K562 (cell line): ENCODE results near the gene ARHGEF17. TPM values are rescaled to one million over a fixed set of nuclear protein-coding genes. Genes with fewer than 3 reads are reported as not detected.

Experiments used
- ARID2 ChIP-seq: fragments of 450-650 bp; IDR thresholded peaks from 2 replicates; pipeline ENCODE4 v1.6.1; 2017; ENCODE audit warnings: antibody characterized with exemption, mild to moderate bottlenecking
- BRD9 ChIP-seq: fragments of 450-650 bp; IDR thresholded peaks from 2 replicates; pipeline ENCODE4 v1.6.1; 2018; ENCODE audit warnings: low read depth; ENCODE audit not compliant: partially characterized antibody
- C11orf30 ChIP-seq: fragments of 450-650 bp; IDR thresholded peaks from 2 replicates; pipeline ENCODE4 v1.6.1; 2016; ENCODE audit warnings: low read depth, mild to moderate bottlenecking
- CAMTA2 ChIP-seq: fragments of 250-450 bp; sonication (Bioruptor Pico); conservative IDR thresholded peaks from 2 replicates; pipeline ENCODE4 v1.5.1; 2022
- CBFB ChIP-seq: sonication (generic); formaldehyde crosslinking; IDR thresholded peaks from 2 replicates; pipeline ENCODE4 v1.4.0; 2020; ENCODE audit warnings: mild to moderate bottlenecking, missing genetic modification reagents
- CTCFL ChIP-seq: IDR thresholded peaks from 2 replicates; pipeline ENCODE4 v1.6.1; 2011; ENCODE audit warnings: borderline replicate concordance, low read depth, mild to moderate bottlenecking, moderate library complexity, low read length; ENCODE audit not compliant: insufficient read depth, poor library complexity, severe bottlenecking
- DIDO1 ChIP-seq: fragments of 450-650 bp; IDR thresholded peaks from 2 replicates; pipeline ENCODE4 v1.6.1; 2016; ENCODE audit warnings: low read depth, missing biosample characterization, missing genetic modification characterization
- EWSR1 ChIP-seq: fragments of 450-650 bp; IDR thresholded peaks from 2 replicates; pipeline ENCODE4 v1.6.1; 2018; ENCODE audit warnings: borderline replicate concordance, mild to moderate bottlenecking, low read depth, moderate library complexity; ENCODE audit not compliant: partially characterized antibody
- KLF1 ChIP-seq: fragments of 450-650 bp; IDR thresholded peaks from 2 replicates; pipeline ENCODE4 v1.6.1; 2016; ENCODE audit warnings: missing genetic modification characterization, missing compliant biosample characterization
- NCOA6 ChIP-seq: fragments of 450-650 bp; IDR thresholded peaks from 2 replicates; pipeline ENCODE4 v1.6.1; 2017; ENCODE audit warnings: mild to moderate bottlenecking
- NEUROD1 ChIP-seq: fragments of 150-350 bp; IDR thresholded peaks from 2 replicates; pipeline ENCODE4 v1.6.1; 2014; ENCODE audit warnings: borderline replicate concordance, low read length, low read depth; ENCODE audit not compliant: partially characterized antibody
- NFIC ChIP-seq: fragments of 450-650 bp; IDR thresholded peaks from 2 replicates; pipeline ENCODE4 v1.6.1; 2017; ENCODE audit warnings: mild to moderate bottlenecking, inconsistent platforms
- NUFIP1 ChIP-seq: fragments of 450-650 bp; IDR thresholded peaks from 2 replicates; pipeline ENCODE4 v1.6.1; 2018; ENCODE audit not compliant: partially characterized antibody
- PHF21A ChIP-seq: fragments of 450-650 bp; IDR thresholded peaks from 2 replicates; pipeline ENCODE4 v1.6.1; 2017; ENCODE audit warnings: low read depth, borderline replicate concordance
- POLR2G ChIP-seq: fragments of 200-400 bp; formaldehyde crosslinking; IDR thresholded peaks from 2 replicates; pipeline ENCODE4 v1.6.1; 2017; ENCODE audit warnings: low read depth, mild to moderate bottlenecking, antibody characterized with exemption, low read length, moderate library complexity
- POLR3A ChIP-seq: IDR thresholded peaks from 2 replicates; pipeline ENCODE4 v1.6.1; 2011; ENCODE audit warnings: borderline replicate concordance, mild to moderate bottlenecking, moderate library complexity; ENCODE audit not compliant: insufficient read length, insufficient read depth; ENCODE audit errors: extremely low read depth
- RB1 ChIP-seq: fragments of 450-650 bp; IDR thresholded peaks from 2 replicates; pipeline ENCODE4 v1.6.1; 2017; ENCODE audit warnings: low read depth, mild to moderate bottlenecking
- RBM25 ChIP-seq: fragments of 200-400 bp; formaldehyde crosslinking; IDR thresholded peaks from 2 replicates; pipeline ENCODE4 v1.6.1; 2018; ENCODE audit warnings: low read length, low read depth, moderate library complexity; ENCODE audit not compliant: severe bottlenecking
- SIN3B ChIP-seq: fragments of 450-650 bp; IDR thresholded peaks from 2 replicates; pipeline ENCODE4 v1.6.1; 2017; ENCODE audit warnings: low read depth, mild to moderate bottlenecking, moderate library complexity
- SIRT6 ChIP-seq: IDR thresholded peaks from one replicate; pipeline ENCODE4 v1.6.1; 2012; ENCODE audit warnings: low read depth, mild to moderate bottlenecking, control low read depth, inconsistent platforms, low read length, moderate library complexity
- SMARCE1 ChIP-seq: fragments of 450-650 bp; IDR thresholded peaks from 2 replicates; pipeline ENCODE4 v1.7.1; 2016; ENCODE audit warnings: mild to moderate bottlenecking
- SUPT5H ChIP-seq: fragments of 450-650 bp; IDR thresholded peaks from 2 replicates; pipeline ENCODE4 v1.6.1; 2016
- ZC3H8 ChIP-seq: fragments of 450-650 bp; IDR thresholded peaks from 2 replicates; pipeline ENCODE4 v1.6.1; 2017
- ZFP30 ChIP-seq: fragments of 250-450 bp; sonication (Bioruptor Pico); IDR thresholded peaks from 2 replicates; pipeline ENCODE4 v1.8.0; 2022; ENCODE audit warnings: moderate library complexity, mild to moderate bottlenecking, inconsistent platforms, borderline replicate concordance
- ZNF511 ChIP-seq: sonication (generic); formaldehyde crosslinking; IDR thresholded peaks from 2 replicates; pipeline ENCODE4 v1.8.0; 2022; ENCODE audit warnings: mild to moderate bottlenecking, missing genetic modification reagents
- ZNF707 ChIP-seq: fragments of 250-450 bp; sonication (Bioruptor Pico); conservative IDR thresholded peaks from 2 replicates; pipeline ENCODE4 v1.8.0; 2022; ENCODE audit warnings: inconsistent platforms, mild to moderate bottlenecking, moderate library complexity
- polyA plus RNA-seq, 8 experiments: library from polyadenylated mRNA; depleted of rRNA in 4 of 8; stranded (reverse) in 5 of 8; unstranded in 3 of 8; fragments of >200 nt; fragmentation: Nextera tagmentation in 2 of 8; fragmentation: Illumina TruSeq in 1 of 8; extraction: Ambion mirVana in 2 of 8; extraction: Trizol in 1 of 8; gene quantifications; 2 replicates each; pipeline versions ENCODE4 v1.2.1 to v1.2.3, GENCODE V29; 2011 to 2014; ENCODE audit warnings: inconsistent platforms in 1 of 8, missing spikeins in 1 of 8
- total RNA-seq, 7 experiments: library from RNA; depleted of rRNA in 6 of 7; stranded (reverse); fragments of >200 nt in 6 of 7; fragmentation: Illumina TruSeq in 2 of 7; extraction: Trizol in 2 of 7; gene quantifications; 2 replicates each; pipeline versions ENCODE4 v1.2.1 to v1.2.3, GENCODE V29; 2011 to 2021; ENCODE audit warnings: low replicate concordance in 1 of 7
- TF ChIP-seq, protein P1 (sequence below), 3 experiments: fragments of 200-800 bp in 1 of 3; sonication (Bioruptor generic) in 1 of 3; sonication (generic) in 1 of 3; formaldehyde crosslinking in 1 of 3; IDR thresholded peaks; 2 replicates each; pipeline versions ENCODE4 v1.6.1 to v1.8.0; 2016 to 2022; ENCODE audit warnings: mild to moderate bottlenecking in 2 of 3, missing compliant biosample characterization in 2 of 3, missing genetic modification characterization in 2 of 3, missing genetic modification reagents in 1 of 3

The ARHGEF17 gene
- total and polyA plus RNA-seq, 9 of the 15 experiments (the other 6 are each of a cell fraction or from before 2014, with no cell fraction given), result 0.04 to 0.68 (median 0.10) TPM; not detected in 2

GRCh38 chr11:73307323-73308002 is 613 bp upstream of the ARHGEF17 start (continued):
- TF ChIP-seq RB1 (peak; percentile 36; the same call in 1 of the 2 replicates), NFIC (0 out of 2 replicates have a peak, but pooled peaks have one; percentile 16), DIDO1 (no peak), NCOA6 (no peak), SIN3B (no peak), RBM25 (no peak), CBFB (CRISPR knock-in tag) (no peak), EWSR1 (no peak), ZFP30 (CRISPR knock-in tag) (no peak), ZNF511 (CRISPR knock-in tag) (no peak), BRD9 (peak; percentile 42), SIRT6 (no peak), ARID2 (peak; percentile 38; the same call in 1 of the 2 replicates), PHF21A (peak; percentile 66; the same call in 1 of the 2 replicates), SMARCE1 (peak; percentile 22; the same call in 1 of the 2 replicates), CAMTA2 (CRISPR knock-in tag) (no peak), C11orf30 (no peak), KLF1 (no peak), ZNF707 (CRISPR knock-in tag) (no peak), NEUROD1 (peak; percentile 33), SUPT5H (no peak), ZC3H8 (no peak), NUFIP1 (no peak), CTCFL (peak; percentile 26), POLR2G (peak; percentile 45; the same call in 1 of the 2 replicates), POLR3A (no peak)
- TF ChIP-seq, protein P1, sequence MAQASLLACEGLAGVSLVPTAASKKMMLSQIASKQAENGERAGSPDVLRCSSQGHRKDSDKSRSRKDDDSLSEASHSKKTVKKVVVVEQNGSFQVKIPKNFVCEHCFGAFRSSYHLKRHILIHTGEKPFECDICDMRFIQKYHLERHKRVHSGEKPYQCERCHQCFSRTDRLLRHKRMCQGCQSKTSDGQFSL (CRISPR knock-in tag; IDR thresholded peaks at IDR 0.05), result no peak
- TF ChIP-seq, protein P1 (tag; IDR thresholded peaks at IDR 0.05), result no peak
